Stimulated activated effector memory CD8-positive, alpha-beta T cell treated with anti-CD3 and anti-CD28 coated beads, Interleukin-12 subunit alpha, Interleukin-12 subunit beta, amount 100 ng/mL, for 72 hours (primary cell): ENCODE data around the gene ACOT9.

ENCODE experiments used
- ATAC-seq: fragments of 150-1000 bp; cut with Tn5 transposase; 2 replicates; pipeline ENCODE4 v1.10.0; 2021
- DNase-seq, 2 donors: peaks; one replicate each; pipeline ENCODE4 v3.0.0; 2021 to 2022; ENCODE audit warnings: low spot score in 2 of 2
- H3K27ac Mint-ChIP-seq: one replicate; pipeline ENCODE4 v1.8.0; 2022; ENCODE audit warnings: mild to moderate bottlenecking, mixed read lengths
- H3K36me3 Mint-ChIP-seq: one replicate; pipeline ENCODE4 v1.8.0; 2022; ENCODE audit warnings: mild to moderate bottlenecking, mixed read lengths
- H3K4me1 Mint-ChIP-seq: one replicate; pipeline ENCODE4 v1.8.0; 2022; ENCODE audit warnings: mixed read lengths
- H3K4me3 Mint-ChIP-seq: one replicate; pipeline ENCODE4 v1.8.0; 2022; ENCODE audit warnings: mild to moderate bottlenecking, mixed read lengths
- H3K9me3 Mint-ChIP-seq: one replicate; pipeline ENCODE4 v1.8.0; 2022; ENCODE audit warnings: mixed read lengths

The ACOT9 gene, protein sequence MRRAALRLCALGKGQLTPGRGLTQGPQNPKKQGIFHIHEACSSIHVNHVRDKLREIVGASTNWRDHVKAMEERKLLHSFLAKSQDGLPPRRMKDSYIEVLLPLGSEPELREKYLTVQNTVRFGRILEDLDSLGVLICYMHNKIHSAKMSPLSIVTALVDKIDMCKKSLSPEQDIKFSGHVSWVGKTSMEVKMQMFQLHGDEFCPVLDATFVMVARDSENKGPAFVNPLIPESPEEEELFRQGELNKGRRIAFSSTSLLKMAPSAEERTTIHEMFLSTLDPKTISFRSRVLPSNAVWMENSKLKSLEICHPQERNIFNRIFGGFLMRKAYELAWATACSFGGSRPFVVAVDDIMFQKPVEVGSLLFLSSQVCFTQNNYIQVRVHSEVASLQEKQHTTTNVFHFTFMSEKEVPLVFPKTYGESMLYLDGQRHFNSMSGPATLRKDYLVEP

DNA sequence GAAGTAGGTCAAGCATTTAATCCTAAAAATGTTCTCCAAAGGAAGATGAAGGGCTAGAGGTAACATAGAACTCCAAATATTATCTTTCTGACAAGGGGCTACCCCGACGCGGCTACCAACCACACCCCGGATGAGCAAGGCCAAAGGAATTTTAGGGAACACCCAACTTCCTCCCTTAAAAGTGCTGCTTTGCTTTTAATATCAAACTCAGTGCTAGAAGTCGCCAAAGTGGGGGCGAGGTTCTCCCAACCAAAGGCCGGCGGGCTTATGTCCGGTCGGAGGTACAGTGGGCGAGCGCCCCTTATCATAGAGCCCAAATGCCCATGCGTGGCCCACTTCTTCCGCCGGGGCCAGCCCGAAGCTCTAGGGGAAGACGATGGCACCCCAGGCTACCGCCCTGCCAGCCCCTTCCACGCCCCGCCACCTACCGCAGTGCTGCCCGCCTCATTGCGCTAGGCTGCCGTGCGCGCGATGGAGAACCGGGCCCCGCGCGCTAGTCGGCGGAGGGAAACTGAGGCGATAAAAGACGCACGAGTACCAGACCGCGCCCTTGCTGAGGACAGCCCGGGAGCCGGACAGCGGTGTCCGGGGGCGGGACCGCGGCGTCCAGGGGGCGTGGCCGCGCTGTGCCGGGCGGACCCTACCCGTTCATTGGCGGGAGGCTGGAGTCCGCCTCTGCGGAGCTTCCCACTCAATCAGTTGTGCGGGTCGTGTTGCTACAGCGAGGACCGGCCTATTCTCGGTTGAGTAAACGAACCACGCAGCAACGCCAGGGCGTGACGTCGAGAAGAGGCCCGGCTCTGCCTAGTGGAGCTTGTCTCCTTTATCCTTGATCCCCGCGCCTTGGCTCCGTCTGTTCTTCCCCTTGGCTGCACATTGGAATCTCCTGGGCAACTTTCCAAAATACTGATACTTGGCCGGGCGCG, at the start of gene ACOT9:
Gene ACOT9, minus strand, starts transcription at position 580 of the 926 bp plus-strand sequence. Its CDS starts 132 bp downstream, at position 448.
- ATAC-seq, result peak; percentile 98
- H3K9me3 Mint-ChIP-seq, result no peaks in the 10 kb centered on the region

DNA sequence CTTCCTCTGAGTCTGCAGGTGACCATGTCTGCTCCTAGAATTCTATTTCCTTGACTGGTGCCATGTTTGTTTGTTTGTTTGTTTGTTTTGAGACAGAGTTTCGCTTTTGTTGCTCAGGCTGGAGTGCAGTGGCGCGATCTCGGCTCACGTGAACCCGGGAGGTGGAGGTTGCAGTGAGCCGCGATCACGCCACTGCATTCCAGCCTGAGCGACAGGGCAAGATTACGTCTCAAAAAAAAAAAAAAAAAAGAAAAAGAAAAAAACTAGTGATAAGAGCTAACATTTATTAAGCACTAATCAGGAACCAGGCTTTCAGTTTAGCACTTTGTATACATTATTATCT, 47.0 kb upstream of the ACOT9 start:
- Mint-ChIP-seq H3K36me3 (peaks cover 20% of the 10 kb centered on the region), H3K9me3 (no peaks in the 10 kb centered on the region), H3K4me3 (no peak overlapping the region), H3K27ac (no peak overlapping the region), H3K4me1 (no peaks in the 10 kb centered on the region)
- no peak for DNase-seq
- ATAC-seq, result no peak

More for the DNA sequence above, at the start of gene ACOT9:
- Mint-ChIP-seq H3K36me3 (peaks cover 6% of the 10 kb centered on the region), H3K4me3 (peak within 1 kb of the TSS; percentile 79), H3K27ac (peak within 1 kb of the TSS; percentile 81), H3K4me1 (peaks cover 25% of the 10 kb centered on the region)
- DNase-seq, result peak; percentile 56 to 85

DNA sequence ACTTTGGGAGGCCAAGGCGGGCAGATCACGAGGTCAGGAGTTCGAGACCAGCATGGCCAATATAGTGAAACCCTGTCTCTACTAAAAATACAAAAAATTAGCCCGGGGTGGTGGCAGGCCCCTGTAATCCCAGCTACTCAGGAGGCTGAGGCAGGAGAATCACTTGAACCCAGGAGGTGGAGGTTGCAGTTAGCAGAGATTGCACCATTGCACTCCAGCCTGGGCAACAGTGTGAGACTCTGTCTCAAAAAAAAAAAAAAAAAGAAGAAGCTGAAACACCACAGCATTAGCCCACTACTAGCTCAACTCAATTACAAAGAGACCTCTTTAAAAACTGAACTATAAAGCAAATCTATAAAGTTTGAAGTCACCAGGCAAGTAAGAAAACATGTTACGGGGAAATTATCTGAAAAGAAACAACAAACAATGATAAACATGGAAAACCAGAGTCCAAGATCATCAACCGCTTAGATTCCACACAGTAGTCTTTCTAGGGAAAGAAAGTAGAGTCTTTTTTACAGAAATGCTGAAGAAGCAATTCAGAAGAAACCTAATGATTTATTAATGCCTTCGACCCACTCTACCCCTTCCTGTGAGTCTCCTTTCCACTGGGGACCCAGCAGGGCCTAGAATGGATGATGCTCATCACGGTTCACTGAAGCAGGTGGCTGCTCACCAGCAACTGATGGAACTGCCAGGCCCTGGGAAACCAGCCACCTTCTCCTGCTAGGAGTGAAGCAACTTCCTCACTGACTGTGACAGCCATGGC, 46.5 kb upstream of the ACOT9 start:
- Mint-ChIP-seq H3K4me1 (peaks cover 2% of the 10 kb centered on the region), H3K4me3 (no peak overlapping the region), H3K9me3 (no peaks in the 10 kb centered on the region), H3K27ac (no peak overlapping the region), H3K36me3 (peaks cover 25% of the 10 kb centered on the region)
- ATAC-seq (no peak), DNase-seq (no peak)

DNA sequence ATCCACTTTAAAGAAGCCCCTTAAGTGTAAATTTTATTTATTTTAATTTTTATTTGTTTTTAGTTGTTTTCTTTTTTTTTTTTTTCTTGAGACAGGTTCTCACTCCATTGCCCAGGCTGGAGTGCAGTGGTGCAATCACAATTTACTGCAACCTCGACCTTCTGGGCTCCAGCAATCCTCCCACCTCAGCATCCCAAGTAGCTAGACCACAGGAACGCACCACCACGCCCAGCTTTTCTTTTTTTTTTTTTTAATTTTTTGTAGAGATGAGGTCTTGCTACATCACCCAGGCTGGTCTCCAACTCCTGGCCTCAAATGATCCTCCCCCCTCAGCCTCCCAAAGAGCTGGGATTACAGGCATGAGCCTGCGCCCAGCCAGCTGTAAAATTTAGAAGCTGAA, 45.9 kb upstream of the ACOT9 start:
- no peak overlapping the region for H3K4me3 Mint-ChIP-seq
- ATAC-seq (no peak), DNase-seq (no peak)
- H3K36me3 Mint-ChIP-seq, result peaks cover 31% of the 10 kb centered on the region
- peaks cover 8% of the 10 kb centered on the region for H3K4me1 Mint-ChIP-seq
- no peaks in the 10 kb centered on the region for H3K9me3 Mint-ChIP-seq
- no peak overlapping the region for H3K27ac Mint-ChIP-seq

DNA sequence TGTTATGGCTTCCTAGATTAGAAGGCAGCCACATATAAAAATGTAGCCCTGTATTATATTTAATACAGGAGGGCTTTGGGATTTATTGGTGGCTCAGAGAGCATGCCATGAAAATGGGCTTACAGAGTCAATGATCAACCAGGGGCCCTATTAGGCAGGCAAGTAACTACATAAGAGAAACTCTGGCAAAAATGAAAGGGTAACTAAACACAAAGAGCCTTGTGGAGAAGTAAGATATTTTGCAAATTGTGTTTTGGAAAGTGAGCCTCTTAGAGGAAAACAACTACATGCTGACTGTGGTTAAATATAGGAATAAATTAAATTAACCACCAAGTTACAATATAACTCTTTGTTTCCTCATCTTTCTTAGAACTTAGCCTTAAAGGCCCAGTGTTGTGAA, 45.4 kb upstream of the ACOT9 start:
- H3K9me3 Mint-ChIP-seq, result no peaks in the 10 kb centered on the region
- H3K36me3 Mint-ChIP-seq, result peaks cover 36% of the 10 kb centered on the region
- ATAC-seq (no peak), DNase-seq (no peak)
- no peak overlapping the region for H3K27ac Mint-ChIP-seq
- H3K4me1 Mint-ChIP-seq, result peaks cover 8% of the 10 kb centered on the region
- H3K4me3 Mint-ChIP-seq, result no peak overlapping the region

DNA sequence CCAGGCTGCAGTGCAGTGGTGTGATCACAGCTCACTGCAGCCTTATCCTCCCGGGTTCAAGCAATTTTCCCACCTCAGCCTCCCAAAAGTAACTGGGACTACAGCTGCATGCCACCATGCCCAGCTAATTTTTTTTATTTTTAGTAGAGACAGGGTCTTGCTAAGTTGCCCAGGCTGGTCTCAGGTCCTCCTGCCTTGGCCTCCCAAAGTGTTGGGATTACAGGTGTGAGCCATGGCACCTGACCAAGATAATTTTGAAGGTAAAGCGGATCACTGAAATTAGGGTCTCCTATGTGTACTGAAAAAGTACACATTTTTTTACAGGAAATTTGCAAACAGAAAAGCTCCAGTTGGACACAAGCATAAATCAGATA, 44.7 kb upstream of the ACOT9 start:
- Mint-ChIP-seq H3K36me3 (peaks cover 43% of the 10 kb centered on the region), H3K9me3 (no peaks in the 10 kb centered on the region), H3K4me3 (no peak overlapping the region), H3K4me1 (peaks cover 10% of the 10 kb centered on the region), H3K27ac (no peak overlapping the region)
- ATAC-seq (no peak), DNase-seq (no peak)

DNA sequence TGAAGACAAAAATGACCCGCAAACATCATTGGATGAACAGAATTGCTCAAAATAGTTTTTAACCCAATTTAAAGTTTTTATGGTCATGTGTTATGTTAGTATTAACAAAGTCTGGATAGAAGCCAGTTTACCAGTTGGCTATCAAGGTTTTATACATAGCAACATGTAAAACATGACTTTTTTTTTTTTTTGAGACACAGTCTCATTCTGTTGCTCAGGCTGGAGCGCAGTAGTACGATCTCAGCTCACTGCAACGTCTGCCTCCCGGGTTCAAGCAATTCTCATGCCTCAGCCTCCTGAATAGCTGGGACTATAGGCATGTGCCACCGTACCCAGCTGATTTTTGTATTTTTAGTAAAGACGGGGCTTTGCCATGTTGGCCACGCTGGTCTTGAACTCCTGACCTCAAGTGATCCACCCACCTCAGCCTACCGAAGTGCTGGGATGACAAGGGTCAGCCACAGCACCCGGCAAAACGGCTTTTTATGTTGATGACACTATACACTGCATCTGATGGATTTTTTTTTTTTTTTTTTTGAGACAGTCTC, 43.3 kb upstream of the ACOT9 start:
- Mint-ChIP-seq H3K27ac (no peak overlapping the region), H3K9me3 (no peaks in the 10 kb centered on the region), H3K4me3 (no peak overlapping the region), H3K4me1 (peaks cover 20% of the 10 kb centered on the region), H3K36me3 (peaks cover 43% of the 10 kb centered on the region)
- no peak for ATAC-seq
- no peak for DNase-seq

DNA sequence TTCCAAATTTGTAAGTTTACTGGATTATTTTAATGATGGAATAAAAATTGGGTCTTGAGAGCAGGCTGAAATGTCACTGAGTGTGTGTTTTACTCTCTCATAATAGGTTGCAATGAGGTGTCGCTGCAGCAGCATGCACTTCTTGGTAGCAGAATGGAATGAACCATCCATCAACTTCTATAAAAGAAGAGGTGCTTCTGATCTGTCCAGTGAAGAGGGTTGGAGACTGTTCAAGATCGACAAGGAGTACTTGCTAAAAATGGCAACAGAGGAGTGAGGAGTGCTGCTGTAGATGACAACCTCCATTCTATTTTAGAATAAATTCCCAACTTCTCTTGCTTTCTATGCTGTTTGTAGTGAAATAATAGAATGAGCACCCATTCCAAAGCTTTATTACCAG, 42.5 kb upstream of the ACOT9 start:
- Mint-ChIP-seq H3K9me3 (no peaks in the 10 kb centered on the region), H3K27ac (no peak overlapping the region), H3K36me3 (peaks cover 43% of the 10 kb centered on the region), H3K4me3 (peak overlapping the region; percentile 88), H3K4me1 (peaks cover 27% of the 10 kb centered on the region)
- no peak for ATAC-seq
- DNase-seq, result no peak

DNA sequence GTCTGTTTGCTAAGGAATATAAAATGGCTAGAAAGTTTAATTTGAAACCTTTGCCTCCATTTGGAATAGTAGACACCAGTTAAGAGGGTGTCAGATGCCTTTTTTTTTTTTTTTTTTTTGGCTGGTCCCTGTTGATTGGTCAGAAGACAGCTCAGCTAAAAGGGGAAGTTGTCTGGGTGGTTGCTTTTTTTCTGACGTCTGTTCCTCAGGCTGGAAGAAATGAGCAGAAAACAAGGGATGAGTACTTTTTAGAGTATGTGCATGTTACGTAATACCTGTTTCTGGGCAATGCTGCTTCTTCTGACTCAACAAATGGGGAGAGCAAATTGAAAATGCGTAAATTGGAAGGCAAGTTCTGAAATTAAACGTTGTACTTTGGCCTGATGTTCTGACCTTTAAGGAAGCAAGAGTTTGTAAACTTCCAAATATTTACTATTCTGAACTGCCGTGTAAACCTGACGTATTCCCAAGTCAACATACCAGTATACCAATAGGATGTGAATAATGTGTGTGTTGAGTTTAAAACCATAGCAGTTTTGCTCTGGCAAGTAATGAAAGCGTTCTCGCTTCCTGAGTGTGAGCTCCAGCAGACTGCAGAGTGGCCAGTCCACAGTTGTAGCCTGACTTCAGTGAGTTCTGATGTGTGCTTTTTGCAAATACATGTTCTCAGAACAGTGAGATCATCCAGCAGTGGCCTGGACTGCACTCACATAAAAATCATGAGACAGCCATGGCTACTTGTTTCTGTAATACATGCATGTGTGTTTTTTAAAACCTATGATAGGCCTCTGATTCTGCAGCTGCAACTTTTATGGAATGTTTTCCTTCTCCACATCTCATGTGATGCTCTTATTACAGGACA, 41.6 kb upstream of the ACOT9 start:
- Mint-ChIP-seq H3K9me3 (no peaks in the 10 kb centered on the region), H3K27ac (peak overlapping the region; percentile 94), H3K36me3 (peaks cover 43% of the 10 kb centered on the region), H3K4me1 (peaks cover 27% of the 10 kb centered on the region), H3K4me3 (peak overlapping the region; percentile 88)
- ATAC-seq (no peak), DNase-seq (no peak)

DNA sequence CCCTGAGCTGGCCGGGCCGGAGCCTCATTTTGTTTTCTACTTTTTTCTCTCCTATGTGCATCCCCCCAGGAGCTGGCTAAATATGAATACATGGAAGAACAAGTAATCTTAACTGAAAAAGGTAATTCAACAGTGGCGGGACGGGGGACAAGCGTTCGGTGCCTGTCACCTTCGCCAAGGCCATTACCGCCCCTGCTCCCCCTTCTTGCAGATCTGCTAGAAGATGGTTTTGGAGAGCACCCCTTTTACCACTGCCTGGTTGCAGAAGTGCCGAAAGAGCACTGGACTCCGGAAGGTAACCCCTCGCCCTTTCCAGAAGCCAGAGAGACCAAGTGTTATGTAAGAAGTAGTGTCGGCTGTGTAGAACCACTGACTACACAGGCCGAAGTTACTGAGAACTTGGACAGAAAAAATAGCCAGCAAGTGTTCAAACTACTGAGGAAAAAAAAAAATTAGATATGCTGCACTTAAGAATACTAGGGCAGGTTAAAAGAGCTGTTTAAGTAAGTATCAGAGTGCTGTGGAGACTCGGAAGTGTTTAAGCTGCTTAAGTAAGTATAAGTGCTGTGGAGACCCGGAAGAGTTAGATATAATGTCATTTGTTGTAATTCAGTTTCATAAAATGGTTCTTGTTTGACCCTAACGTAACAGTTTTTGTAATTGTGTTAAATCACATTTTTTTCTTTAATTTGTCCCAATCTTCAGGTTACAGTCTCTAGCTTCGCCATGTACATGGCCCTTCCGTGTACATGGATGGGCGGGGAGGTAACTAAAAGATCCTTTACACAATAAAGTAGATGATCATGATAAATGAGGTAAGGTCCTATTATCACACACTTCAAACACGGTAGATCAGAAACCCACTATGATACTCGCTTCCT, 40.8 kb upstream of the ACOT9 start:
- peaks cover 27% of the 10 kb centered on the region for H3K4me1 Mint-ChIP-seq
- ATAC-seq (no peak), DNase-seq (peak in 1 of 2 donors; percentile 54)
- H3K36me3 Mint-ChIP-seq, result peaks cover 43% of the 10 kb centered on the region
- H3K4me3 Mint-ChIP-seq, result peak overlapping the region; percentile 88
- H3K9me3 Mint-ChIP-seq, result no peaks in the 10 kb centered on the region
- H3K27ac Mint-ChIP-seq, result peak overlapping the region; percentile 94

DNA sequence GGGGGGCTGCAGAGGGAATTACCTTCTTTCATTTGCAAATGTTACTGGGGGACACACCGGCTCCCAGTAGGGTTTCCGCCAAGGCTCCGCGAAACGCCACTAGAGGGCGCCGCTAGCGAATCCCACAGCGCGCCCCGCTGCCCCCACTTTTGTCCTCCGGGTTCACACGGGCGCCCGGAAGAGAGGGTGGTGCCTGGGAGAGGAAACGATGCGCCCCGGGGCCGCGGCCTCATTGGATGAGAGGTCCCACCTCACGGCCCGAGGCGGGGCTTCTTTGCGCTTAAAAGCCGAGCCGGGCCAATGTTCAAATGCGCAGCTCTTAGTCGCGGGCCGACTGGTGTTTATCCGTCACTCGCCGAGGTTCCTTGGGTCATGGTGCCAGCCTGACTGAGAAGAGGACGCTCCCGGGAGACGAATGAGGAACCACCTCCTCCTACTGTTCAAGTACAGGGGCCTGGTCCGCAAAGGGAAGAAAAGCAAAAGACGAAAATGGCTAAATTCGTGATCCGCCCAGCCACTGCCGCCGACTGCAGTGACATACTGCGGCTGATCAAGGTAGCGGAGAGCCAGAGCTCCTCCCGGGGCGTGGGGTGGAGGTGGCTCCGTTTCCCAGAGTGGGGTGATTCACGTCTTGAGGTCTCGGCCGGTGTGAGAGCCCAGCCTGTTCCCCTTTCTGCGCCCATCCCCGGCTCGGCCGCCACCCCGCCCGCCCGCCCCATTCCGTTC, 40.0 kb upstream of the ACOT9 start, which contains the start of gene SAT1:
Gene SAT1, plus strand, starts transcription at position 311 of the 726 bp plus-strand sequence. Its CDS starts 179 bp downstream, at position 490.
- DNase-seq, result peak; percentile 81 to 93
- Mint-ChIP-seq H3K4me3 (peak within 1 kb of the TSS; percentile 88), H3K27ac (peak within 1 kb of the TSS; percentile 94), H3K9me3 (no peaks in the 10 kb centered on the region), H3K4me1 (peaks cover 27% of the 10 kb centered on the region), H3K36me3 (peaks cover 43% of the 10 kb centered on the region)
- ATAC-seq, result peak; percentile 91

DNA sequence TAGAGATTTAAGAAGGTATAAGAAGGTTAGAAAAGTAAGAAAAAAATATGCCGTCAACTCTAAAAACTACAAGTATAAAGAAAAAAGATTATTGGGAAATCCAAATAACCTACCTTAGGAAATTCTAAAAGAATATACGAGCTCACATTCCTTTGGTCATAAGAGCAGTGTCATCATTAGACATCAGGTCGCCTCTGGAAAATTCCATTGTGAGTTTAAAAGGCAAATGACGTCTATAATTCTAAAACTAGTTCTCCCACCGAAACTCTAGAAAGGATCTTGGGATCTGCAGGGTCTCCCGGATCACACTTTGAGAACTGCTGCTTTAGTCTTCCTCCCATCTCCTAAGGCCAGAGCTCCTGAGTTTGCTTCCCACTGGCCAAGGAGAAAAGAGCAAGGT, 39.4 kb upstream of the ACOT9 start:
- DNase-seq, result no peak
- peaks cover 27% of the 10 kb centered on the region for H3K4me1 Mint-ChIP-seq
- H3K27ac Mint-ChIP-seq, result peak overlapping the region; percentile 94
- no peak for ATAC-seq
- H3K4me3 Mint-ChIP-seq, result peak overlapping the region; percentile 88
- peaks cover 43% of the 10 kb centered on the region for H3K36me3 Mint-ChIP-seq
- H3K9me3 Mint-ChIP-seq, result no peaks in the 10 kb centered on the region

DNA sequence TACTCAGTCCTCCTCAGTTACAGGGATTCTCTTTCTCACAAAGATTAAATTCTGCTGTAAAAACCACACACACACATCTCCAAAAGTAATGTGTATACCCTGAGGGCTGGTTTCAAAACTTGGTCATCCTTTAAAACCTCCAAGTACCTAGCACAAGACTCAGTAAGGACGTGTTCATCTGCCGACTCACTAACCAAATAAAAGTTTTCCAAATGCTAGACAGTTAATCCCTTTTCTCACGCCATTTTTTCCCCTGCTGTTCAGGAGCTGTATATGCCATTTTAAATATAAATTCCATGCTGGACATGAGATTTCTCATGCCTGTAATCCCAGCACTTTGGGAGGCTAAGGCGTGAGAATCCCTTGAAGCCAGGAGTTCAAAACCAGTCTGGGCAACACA, 35.9 kb upstream of the ACOT9 start:
- no peaks in the 10 kb centered on the region for H3K9me3 Mint-ChIP-seq
- no peak overlapping the region for H3K4me3 Mint-ChIP-seq
- ATAC-seq, result no peak
- H3K4me1 Mint-ChIP-seq, result peaks cover 20% of the 10 kb centered on the region
- H3K27ac Mint-ChIP-seq, result no peak overlapping the region
- H3K36me3 Mint-ChIP-seq, result peaks cover 13% of the 10 kb centered on the region
- no peak for DNase-seq
